ENCODE measurements around the gene CXCL13.
"Not testable (repeated sequence)": the region's sequence is repeated elsewhere in the genome, so short reads cannot be mapped to it uniquely, and the experiment has no call there.

The CXCL13 gene

DNA sequence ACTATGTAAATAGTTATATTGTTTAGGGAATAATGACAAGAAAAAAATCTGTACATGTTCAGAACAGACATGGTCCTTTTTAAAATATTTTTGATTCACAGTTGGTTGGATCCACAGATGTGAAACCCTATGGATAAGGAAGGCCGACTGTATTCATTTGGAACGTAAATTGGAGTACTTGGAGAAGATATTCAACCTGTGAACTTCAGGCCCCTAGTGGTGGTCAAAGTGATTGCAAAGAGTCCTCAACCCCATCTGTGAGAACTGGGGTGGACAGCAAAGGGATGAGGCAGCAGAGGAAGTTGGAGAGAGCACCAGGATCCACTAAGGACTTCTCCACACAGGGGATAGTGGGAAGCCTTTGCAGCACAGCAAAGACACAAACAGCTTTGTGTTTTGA, 6.2 kb upstream of the CXCL13 start:
- in situ Hi-C loops (cut with HindIII; ENCODE audit: low pct_ligation_motif_present, low pct_unique_long_range_greater_than_20kb, low sequenced_read_pairs) = no loop called here
- DNase-seq = peak; percentile 53

DNA sequence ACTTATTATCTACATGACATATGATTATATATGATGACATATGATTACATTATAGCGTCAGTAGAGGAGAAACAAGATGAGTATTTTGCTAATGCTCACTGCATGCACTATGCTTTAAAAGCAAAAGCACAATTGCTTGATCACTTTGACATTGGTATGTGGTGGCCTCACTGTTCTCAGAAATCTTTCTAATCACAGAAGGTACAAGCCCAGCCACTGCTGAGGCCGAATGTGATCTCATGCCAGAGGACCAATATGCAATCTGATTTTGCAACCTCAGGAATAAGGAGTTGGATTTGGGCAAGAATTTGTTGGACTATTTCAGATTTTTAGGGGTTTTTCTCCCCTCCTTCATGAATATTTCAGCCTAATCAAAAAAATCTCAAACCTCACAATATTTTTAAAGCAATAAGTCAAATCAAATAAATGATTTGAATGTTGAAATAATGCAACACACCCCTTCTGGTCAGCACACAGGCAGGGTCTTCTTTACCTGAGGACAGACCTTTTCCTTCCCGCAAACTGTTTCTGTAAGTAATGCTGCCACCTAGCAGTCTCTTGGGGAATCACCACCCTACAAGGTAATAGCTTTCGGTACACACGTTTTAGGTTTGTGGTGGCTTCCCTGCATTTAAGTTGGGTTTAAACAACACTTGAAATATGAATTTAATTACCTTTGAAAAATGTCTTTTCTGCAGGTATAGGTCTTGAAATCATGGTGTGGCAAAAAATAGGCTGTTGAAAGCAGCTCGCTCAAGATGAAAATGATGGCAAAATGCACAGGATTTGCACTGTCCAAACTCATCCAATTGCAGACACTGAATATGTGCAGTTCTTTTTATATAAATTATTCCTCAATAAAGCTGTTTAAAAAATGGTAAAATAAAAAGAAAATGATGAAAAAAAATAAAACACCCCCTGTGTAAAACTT, 4.8 kb upstream of the CXCL13 start:
- in situ Hi-C loops (cut with HindIII; ENCODE audit: low pct_ligation_motif_present, low pct_unique_long_range_greater_than_20kb, low sequenced_read_pairs) = no loop called here
- peak; percentile 43 for DNase-seq

DNA sequence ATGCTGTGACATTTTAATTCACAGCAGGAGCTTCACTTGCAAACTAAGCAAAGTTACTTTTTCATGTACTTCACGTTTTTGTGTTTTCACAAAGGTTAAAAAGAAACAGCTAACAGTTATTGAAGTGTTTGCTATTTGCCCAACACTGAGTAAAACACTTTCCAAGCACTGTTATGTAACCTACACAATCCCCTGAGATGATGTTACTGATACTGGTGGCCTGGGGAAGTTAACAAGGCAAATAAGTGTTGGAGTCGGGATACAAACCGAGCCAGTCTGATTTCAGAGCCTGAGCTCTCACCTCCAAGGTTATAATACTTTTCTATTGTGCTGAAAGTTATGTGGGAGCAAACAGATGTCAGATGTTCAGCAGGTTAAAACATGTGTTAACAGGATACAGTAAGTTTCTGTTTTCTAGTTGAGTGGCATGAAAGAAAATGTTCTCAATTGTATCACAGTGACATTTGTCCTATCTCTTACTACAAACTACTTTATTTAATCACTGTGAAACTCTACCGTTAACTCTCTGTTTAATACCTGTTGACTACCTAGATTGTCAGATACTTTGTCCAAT, 3.9 kb upstream of the CXCL13 start:
- no peak for DNase-seq
- in situ Hi-C loops (cut with HindIII; ENCODE audit: low pct_ligation_motif_present, low pct_unique_long_range_greater_than_20kb, low sequenced_read_pairs) = no loop called here

DNA sequence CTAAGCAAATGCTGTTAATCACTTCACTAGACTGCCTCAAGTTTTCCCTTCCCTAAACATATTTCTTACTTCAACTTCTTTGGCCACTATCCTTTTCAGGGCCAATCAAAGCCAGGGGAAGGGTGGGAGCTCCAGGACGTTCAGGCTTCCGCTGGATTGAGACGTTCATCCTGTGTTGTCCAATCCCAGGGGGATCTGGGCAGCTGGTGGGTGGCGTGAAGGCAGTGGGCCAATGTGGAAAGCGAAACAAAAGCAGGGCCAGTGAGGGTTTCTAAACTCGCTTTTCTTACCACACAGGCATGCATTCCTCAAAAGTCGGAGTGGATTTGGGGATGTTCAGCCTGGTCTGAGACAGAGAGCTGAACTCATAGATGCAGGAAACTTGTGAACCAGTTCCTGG, 7.6 kb downstream of the CXCL13 start:
- in situ Hi-C loops (cut with HindIII; ENCODE audit: low pct_ligation_motif_present, low pct_unique_long_range_greater_than_20kb, low sequenced_read_pairs) = no loop called here
- no peak for DNase-seq

DNA sequence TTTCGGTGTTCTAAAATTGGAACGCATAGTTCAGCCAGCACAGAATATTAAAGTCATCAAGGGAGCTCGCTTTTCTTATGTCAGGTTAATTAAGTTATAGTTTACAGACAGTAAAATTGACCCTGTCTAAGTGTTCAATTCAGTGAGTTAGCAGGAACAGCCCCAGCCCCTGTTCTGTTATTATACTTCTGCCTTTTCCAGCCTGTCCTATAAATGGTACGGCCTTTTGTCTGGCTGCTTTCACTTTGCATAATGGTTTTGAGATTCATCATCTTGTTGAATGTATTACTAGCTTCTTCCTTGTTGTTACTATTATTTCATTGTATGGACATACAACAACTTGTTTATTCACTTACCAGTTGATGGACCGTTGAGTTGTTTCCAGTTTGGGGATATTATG, 9.5 kb downstream of the CXCL13 start:
- no peak for DNase-seq
- in situ Hi-C loops (cut with HindIII; ENCODE audit: low pct_ligation_motif_present, low pct_unique_long_range_greater_than_20kb, low sequenced_read_pairs) = no loop called here

DNA sequence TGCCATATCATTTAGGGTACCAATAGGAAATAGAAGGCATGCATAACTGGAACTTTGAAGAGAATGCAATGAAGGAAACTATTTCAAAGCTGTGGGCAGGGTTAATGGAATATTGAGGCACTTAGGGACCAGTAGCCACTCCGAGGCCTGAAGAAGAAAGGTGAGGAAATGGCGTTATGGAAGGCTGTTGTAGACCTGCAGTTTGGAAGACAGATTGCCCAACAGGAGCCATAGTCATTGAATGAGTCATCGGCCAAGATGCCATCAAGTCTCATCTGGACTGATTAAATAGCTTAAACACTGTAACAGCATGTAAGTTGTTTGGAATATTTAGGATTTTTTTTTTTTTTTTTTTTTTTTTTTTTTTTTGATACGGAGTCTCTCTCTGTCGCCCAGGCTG, 11.6 kb downstream of the CXCL13 start:
- no peak for DNase-seq

DNA sequence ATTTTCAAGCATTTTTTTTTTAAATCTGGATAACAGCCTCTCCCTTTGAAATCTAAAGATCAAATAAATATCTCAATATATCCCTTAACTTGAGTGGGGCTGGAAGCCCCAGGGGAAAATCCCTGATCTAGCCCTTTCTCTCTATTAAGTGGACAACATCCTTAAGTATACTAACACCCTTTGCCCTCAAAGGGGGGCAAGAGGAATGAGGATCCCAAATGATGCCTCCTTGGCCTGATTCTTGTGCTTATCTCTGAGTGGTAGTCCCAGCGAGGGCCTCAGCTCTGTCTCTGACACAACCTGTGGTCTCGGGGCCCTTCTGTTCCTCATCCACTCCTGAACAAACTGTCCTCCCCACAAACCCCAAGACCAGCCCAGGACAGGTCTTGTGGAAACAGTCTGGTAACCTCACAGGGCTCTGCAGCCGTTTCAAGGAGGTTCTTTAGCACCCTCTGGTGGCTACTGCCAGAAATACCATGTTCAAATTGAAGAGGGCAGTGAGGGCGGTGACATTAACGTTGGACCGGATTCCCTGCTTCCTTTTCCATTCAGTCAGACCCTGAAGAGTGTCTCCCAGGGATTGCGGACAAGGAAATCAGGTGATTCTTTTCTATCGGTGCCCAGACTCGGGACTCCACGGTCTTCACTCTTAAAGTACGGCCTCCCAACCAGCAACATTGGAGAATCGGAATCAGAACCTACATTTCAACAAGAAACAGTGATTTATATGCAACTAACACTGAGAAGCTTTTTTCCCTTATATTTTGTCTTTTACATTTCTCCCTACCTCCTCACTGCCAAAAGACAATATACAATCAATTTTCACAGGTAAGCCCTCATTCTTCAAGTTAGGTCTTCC, 13.0 kb downstream of the CXCL13 start:
- DNase-seq = peak; percentile 79
- in situ Hi-C loops (cut with HindIII; ENCODE audit: low pct_ligation_motif_present, low pct_unique_long_range_greater_than_20kb, low sequenced_read_pairs) = no loop called here

More for the DNA sequence above, 11.6 kb downstream of the CXCL13 start:
- in situ Hi-C loops (cut with HindIII; ENCODE audit: low pct_ligation_motif_present, low pct_unique_long_range_greater_than_20kb, low sequenced_read_pairs) = no loop called here

DNA sequence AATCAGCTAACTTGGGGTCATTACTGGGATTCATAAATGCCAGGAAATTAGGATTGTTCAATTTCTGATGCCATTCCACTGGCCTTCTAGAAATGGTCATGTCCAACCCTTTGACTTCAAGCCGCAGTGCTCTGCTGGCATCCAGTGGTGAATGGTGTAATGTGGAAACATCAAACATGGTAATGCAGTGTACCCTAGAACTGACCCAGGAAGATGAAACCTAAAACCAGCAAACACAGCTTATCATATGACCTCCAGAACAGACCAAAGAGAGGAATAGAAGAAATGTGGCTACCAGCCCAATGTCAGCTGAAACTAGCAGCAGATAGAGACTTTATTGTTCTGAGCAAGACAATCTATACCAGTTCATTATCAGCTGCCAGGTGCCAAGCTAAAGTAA, 13.8 kb downstream of the CXCL13 start:
- no peak for DNase-seq
- in situ Hi-C loops (cut with HindIII; ENCODE audit: low pct_ligation_motif_present, low pct_unique_long_range_greater_than_20kb, low sequenced_read_pairs) = no loop called here

DNA sequence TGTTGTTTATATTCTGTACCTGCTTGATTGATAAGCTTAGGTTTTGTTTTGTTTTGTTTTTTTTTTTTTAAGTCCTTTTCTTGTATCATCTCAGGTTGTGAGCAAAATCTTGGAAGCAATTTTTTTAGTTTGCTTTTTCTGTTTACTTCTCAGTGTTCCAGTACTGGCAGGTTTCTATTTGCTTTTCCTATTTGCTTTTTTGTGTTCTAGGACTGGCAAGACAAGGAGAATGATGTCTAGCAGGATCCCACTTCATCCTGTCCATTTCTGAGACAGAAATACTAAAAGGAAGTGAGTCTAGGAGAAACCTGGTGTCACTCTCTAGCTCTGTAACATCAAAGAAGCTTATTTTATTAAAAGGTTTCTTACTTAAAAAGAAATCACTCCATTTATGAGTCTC, 15.6 kb downstream of the CXCL13 start:
- in situ Hi-C loops (cut with HindIII; ENCODE audit: low pct_ligation_motif_present, low pct_unique_long_range_greater_than_20kb, low sequenced_read_pairs) = no loop called here
- DNase-seq = no peak

DNA sequence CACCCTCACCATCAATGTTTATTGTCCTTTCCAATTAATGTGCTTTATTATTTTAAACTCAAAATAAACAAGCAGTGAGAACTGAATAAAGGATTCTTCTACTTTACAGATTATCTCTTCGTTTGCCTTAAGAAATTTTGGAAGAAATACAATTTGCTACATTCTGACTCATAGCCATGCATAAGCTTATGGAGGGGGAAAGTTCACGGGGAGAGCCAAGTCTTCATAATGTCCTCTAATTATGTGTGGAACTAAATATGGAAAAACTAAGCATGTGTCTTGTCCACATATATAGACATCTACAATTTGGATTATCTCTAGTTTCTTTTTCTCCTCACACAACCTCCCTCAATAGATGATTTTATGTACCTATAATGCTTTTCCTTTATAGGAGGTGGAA, 17.5 kb downstream of the CXCL13 start:
- in situ Hi-C loops (cut with HindIII; ENCODE audit: low pct_ligation_motif_present, low pct_unique_long_range_greater_than_20kb, low sequenced_read_pairs) = no loop called here
- no peak for DNase-seq

DNA sequence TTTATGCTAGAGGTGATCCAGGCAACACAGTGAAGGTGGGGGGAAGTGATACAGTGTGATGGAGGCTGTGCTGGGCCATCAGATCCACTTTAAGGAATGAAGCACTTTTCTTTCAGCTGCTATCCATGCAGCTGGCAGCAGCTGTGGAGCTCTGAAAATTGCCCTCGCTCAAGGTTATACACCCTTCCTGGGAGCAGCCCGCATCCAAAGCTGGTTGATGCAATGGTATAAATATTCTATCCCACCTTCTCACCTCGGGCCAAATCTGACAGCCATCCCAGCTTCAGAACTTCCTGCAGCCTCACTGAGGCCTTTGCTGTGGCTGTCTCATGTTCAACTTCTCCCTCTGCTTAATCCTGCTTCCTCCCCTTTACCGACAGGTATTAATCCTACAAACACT, 18.6 kb downstream of the CXCL13 start:
- in situ Hi-C loops (cut with HindIII; ENCODE audit: low pct_ligation_motif_present, low pct_unique_long_range_greater_than_20kb, low sequenced_read_pairs) = no loop called here
- no peak for DNase-seq

DNA sequence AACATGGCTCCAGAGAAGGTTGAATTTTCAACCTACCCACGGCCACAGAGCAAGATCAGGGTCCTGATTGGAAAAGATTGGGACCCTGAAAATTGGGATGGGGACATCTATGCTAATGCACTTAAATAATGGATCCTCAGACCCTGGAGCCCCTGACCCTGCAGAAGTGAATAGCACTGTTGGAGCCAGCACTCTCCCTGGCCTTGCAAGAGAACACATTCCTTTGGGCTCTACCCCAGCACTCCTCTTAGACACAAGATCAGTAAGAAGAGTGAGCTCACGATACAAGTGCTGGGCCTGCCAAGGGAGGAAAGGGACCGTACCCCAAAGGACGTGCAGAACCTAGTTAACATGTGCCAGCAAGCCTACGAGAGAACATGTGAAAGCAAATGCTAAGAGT, 19.9 kb downstream of the CXCL13 start:
- DNase-seq = no peak
- in situ Hi-C loops (cut with HindIII; ENCODE audit: low pct_ligation_motif_present, low pct_unique_long_range_greater_than_20kb, low sequenced_read_pairs) = no loop called here

DNA sequence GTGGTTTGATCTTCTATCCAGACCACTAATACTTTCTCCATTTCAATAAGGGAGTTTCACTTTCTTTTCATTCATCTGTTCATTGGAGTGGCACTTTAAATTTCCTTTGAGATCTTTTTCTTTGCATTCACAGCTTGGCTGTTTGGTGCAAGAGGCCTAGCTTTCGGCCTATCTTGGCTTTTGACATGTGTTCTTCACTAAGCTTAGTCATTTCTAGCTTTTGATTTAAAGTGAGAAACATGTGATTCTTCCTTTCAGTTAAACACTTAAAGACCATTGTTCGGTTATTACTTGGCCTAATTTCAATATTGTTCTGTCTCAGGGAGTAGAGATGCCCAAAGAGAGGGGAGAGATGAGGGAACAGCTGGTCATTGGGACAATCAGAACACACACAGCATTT, 24.3 kb downstream of the CXCL13 start:
- DNase-seq = no peak
- in situ Hi-C loops (cut with HindIII; ENCODE audit: low pct_ligation_motif_present, low pct_unique_long_range_greater_than_20kb, low sequenced_read_pairs) = no loop called here

DNA sequence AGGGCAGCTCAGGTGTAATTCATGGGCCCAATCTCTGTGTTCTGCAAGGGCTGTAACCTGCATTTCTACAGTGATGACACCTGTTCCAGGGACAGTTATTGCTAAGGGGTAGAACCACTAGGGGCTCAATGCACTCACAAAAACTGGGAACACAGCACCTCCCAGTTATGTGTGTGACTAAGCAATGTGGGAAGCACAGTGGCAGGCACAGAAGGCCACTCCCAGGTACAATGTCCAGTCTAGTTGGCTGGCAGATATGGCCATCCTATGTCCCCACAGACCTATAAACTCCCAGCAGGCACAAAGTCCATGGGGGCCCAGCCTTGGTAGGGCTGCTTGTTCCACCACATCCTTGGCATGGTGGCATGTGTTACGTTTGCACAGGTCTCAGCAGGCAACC, 25.7 kb downstream of the CXCL13 start:
- no peak for DNase-seq
- in situ Hi-C loops (cut with HindIII; ENCODE audit: low pct_ligation_motif_present, low pct_unique_long_range_greater_than_20kb, low sequenced_read_pairs) = no loop called here

DNA sequence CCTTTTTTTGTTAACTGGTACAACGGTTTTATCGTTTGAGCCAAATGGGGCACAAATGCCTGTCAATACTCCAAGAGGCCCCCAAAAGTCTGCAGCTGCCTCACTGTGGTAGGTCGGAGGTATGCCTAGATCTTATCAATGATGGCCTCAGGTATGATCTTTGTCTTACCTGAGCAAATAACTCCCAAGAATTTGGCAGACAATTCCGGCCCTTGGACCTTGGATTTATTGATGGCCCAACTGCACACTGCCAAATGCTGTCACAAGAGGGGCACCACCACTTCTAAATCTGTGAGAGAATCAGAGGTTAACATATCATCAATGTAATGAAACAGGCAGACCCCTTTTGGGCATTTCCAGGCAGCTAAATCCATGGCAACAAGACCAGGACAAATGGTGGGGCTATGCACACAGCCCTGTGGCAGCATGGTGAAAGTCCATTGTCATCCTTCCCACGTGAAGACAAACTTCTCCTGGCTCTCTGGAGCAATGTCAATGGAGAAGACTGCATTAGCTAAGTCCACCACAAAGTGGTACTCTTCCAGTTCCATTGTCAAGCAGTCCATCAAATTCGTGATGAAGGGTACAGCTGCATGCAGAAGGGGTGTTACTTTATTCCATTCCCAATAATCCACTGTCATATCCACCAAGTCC, 28.6 kb downstream of the CXCL13 start:
- no peak for DNase-seq
- in situ Hi-C loops (cut with HindIII; ENCODE audit: low pct_ligation_motif_present, low pct_unique_long_range_greater_than_20kb, low sequenced_read_pairs) = no loop called here

DNA sequence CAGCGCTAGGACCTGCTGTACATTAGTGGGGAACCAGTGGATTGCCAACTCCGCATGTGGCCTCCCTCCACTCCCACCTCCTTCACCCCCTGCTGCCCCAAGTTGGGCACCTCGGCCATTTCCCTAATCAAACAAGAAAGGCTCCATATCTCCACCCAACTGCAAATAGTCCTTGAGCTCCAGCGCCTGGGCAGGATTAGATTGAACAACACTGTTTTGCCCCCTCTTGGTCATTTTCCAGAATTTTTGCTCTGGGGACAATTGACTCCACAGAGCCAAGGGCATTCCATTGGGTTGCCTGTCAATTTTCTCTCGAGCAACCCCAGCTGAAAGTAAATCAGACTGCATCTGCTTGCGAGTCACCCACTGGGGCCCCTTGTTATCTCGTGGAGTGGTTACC, 29.6 kb downstream of the CXCL13 start:
- in situ Hi-C loops (cut with HindIII; ENCODE audit: low pct_ligation_motif_present, low pct_unique_long_range_greater_than_20kb, low sequenced_read_pairs) = no loop called here
- no peak for DNase-seq

DNA sequence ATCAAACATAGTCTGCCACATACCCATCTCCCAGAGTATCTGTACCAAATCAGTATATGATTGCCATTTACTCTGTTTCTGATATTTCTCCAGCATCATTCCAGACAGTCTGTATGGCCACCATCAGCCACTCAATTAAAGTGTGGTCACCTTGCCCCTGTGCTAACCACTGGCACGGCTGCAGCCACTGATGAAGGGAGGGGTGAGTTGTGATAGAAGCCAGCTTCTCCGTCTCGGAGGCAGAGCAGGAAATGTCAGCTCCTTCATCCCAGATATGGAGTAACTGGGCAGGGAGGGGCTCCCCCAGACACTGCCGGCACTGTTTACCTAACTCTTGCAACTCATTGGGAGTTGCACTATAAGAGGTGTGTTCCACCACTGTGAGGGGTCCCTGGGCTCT, 30.3 kb downstream of the CXCL13 start:
- DNase-seq = no peak
- in situ Hi-C loops (cut with HindIII; ENCODE audit: low pct_ligation_motif_present, low pct_unique_long_range_greater_than_20kb, low sequenced_read_pairs) = no loop called here

DNA sequence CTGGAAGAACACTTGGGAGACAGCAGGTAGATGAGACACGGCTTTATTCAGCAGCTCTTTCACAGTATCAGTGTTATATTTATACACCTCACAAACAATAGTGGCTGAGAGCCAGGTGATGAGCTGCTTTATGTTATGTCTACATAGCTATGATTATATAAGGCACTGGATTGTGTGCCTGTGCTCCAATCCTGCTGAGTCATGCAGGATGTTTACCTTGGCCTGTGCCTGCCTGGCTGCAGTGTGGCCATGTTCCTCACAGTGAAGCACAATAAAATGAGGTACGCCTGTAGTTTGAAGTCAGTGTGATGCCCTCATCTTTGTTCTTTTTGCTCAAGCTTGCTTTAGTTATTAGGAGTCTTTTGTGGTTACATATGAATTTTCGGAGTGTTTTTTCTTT, 31.3 kb downstream of the CXCL13 start:
- DNase-seq = no peak
- in situ Hi-C loops (cut with HindIII; ENCODE audit: low pct_ligation_motif_present, low pct_unique_long_range_greater_than_20kb, low sequenced_read_pairs) = no loop called here

DNA sequence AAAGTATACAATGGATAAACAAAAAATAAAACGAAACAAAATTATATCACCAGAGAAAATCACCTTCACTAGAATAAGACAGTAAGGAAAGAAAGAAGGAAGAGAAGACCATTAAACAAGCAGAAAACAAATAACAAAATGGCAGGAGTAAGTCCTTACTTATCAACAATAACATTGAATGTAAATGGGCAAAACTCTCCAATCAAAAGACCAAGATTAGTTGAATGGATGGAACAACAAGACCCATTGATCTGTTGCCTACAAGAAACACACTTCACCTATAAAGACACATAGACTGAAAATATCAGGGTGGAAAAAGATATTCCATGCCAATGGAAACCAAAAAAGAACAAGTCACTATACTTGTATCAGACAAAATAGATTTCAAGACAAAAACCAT, 38.4 kb downstream of the CXCL13 start:
- in situ Hi-C loops (cut with HindIII; ENCODE audit: low pct_ligation_motif_present, low pct_unique_long_range_greater_than_20kb, low sequenced_read_pairs); DNase-seq: not testable (repeated sequence)

Measured in ACHN (cell line).